SIG-M5 (cell line): ENCODE measurements around the gene INTS7.

Experiments used
- DNase-seq: peaks from one replicate; lab custom pipeline; 2025; lab: John Stamatoyannopoulos, UW

INTS7 gene

GRCh38 chr1:212035123-212035834 lies at the start of gene INTS7, which contains the start of gene DTL:
INTS7 (minus strand) TSS chr1:212035557; CDS start chr1:212035437, 120 bp downstream.
DTL (plus strand) TSS chr1:212035748; CDS start chr1:212035891, 143 bp downstream.
- peak; percentile 98 for DNase-seq

- DNase-seq, result no peak
Measured at GRCh38 chr1:212082765-212083406, 47.5 kb upstream of the INTS7 start.

- DNase-seq, result no peak
Measured at GRCh38 chr1:212078826-212079225, 43.5 kb upstream of the INTS7 start.

GRCh38 chr1:212077028-212077427 lies 41.7 kb upstream of the INTS7 start:
- no peak for DNase-seq

GRCh38 chr1:212074856-212075255 lies 39.5 kb upstream of the INTS7 start:
- DNase-seq, result no peak

- no peak for DNase-seq
Measured at GRCh38 chr1:212074313-212074712, 39.0 kb upstream of the INTS7 start.

GRCh38 chr1:212073490-212073889 lies 38.1 kb upstream of the INTS7 start:
- no peak for DNase-seq

GRCh38 chr1:212072047-212072446 lies 36.7 kb upstream of the INTS7 start:
- DNase-seq, result no peak

GRCh38 chr1:212070720-212071302 lies 35.5 kb upstream of the INTS7 start:
- DNase-seq, result no peak

- DNase-seq, result no peak
Measured at GRCh38 chr1:212067787-212068186, 32.4 kb upstream of the INTS7 start.

- DNase-seq, result no peak
Measured at GRCh38 chr1:212062832-212063438, 27.6 kb upstream of the INTS7 start.

- DNase-seq, result no peak
Measured at GRCh38 chr1:212060632-212061472, 25.5 kb upstream of the INTS7 start.

- no peak for DNase-seq
Measured at GRCh38 chr1:212055333-212055732, 20.0 kb upstream of the INTS7 start.

GRCh38 chr1:212053993-212054392 lies 18.6 kb upstream of the INTS7 start:
- no peak for DNase-seq

GRCh38 chr1:212045981-212046380 lies 10.6 kb upstream of the INTS7 start:
- DNase-seq, result no peak

GRCh38 chr1:212044851-212045250 lies 9.5 kb upstream of the INTS7 start:
- no peak for DNase-seq

GRCh38 chr1:212042436-212042835 lies 7.1 kb upstream of the INTS7 start:
- DNase-seq, result no peak

GRCh38 chr1:212040629-212041412 lies 5.5 kb upstream of the INTS7 start:
- no peak for DNase-seq

- DNase-seq, result no peak
Measured at GRCh38 chr1:212039622-212040021, 4.3 kb upstream of the INTS7 start.

GRCh38 chr1:212037900-212038299 lies 2.5 kb upstream of the INTS7 start:
- no peak for DNase-seq
